ENCODE data around the gene DPYD.
"Not testable (repeated sequence)": the region's sequence is repeated elsewhere in the genome, so short reads cannot be mapped to it uniquely, and the experiment has no call there.

Gene DPYD

DNA sequence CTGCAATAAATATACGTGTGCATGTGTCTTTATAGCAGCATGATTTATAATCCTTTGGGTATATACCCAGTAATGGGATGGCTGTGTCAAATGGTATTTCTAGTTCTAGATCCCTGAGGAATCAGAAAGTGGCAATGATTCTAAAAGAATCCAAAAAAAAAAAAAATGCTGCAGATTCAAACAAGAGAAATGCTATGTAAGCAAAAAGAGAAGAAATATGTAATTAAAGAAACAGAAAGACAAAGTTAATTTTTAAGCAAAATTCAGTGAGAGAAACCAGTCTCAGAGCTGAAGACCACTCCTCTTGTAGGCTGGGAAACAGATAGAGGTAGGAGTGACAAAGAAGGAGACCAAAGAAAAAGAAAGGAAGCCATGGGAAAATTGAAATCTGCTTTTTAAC, 571.0 kb downstream of the DPYD start:
- DNase-seq = not testable (repeated sequence)

DNA sequence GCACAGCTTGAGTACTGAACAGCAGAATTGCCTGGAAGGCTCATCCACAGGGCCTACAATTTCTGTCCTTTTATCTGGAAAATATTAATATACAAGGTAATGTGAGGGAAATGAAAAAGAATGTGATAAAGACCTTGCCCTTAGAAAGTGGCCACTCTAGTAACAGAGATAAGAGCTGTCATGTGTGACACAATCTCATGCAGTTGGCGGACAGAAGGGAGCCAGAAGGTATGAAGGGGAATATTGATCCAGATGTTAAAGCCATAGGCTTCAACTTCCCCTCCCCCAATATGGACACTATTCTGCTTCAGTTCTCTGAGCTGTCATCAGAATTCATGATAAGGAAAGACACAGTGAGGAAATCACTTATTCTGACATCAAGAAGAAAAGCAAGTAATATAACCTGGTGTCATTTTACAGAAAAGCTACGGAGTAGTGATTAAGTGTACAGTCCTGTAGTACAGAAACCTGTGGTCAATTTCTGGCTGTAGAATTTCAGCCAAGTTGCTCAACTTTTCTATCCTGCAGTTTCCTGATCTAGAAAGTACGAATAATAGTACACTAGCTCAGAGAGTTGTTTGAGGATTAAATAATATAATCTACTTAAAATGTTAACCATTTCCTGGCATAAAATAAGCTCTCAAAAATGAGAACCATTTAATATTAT, 572.1 kb downstream of the DPYD start:
- DNase-seq = no peak

DNA sequence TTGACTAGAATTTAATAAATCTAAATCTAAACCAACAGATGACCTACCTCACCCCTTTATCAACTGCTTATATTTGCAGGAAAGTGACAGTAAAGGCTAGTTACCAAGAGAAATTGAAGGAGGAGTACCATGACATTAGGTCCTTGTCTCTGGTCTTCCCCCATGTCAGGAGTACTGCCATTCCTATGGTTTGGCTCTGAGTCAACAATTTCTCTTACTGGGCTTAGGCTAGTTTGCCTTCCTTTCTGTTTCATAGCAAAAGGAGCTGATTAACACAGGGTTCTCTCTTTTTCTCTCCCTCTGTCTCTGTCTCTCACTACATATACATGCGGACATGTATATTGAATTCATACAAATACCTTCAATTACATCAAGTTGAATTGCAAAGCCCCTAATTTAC, 579.9 kb downstream of the DPYD start:
- DNase-seq = no peak

DNA sequence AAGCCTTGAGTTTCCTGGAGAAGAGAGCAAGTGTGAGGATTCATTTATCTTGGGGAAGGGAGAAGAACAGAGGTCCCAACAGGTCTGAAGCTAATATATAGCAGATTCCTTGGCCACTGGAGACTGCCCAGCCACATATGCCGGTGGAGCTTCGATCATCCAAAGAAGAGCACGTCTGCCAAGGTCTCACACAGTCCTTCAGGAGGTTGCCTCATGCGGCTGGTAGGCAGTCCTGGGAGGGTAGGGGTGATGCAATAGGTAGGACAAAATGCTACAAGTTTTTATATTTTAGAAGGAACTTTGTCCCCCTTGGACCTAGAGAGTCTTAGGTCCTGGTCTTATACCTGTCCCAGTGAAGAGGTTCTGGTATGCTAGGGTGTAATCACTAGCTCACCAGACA, 582.5 kb downstream of the DPYD start:
- DNase-seq = no peak

DNA sequence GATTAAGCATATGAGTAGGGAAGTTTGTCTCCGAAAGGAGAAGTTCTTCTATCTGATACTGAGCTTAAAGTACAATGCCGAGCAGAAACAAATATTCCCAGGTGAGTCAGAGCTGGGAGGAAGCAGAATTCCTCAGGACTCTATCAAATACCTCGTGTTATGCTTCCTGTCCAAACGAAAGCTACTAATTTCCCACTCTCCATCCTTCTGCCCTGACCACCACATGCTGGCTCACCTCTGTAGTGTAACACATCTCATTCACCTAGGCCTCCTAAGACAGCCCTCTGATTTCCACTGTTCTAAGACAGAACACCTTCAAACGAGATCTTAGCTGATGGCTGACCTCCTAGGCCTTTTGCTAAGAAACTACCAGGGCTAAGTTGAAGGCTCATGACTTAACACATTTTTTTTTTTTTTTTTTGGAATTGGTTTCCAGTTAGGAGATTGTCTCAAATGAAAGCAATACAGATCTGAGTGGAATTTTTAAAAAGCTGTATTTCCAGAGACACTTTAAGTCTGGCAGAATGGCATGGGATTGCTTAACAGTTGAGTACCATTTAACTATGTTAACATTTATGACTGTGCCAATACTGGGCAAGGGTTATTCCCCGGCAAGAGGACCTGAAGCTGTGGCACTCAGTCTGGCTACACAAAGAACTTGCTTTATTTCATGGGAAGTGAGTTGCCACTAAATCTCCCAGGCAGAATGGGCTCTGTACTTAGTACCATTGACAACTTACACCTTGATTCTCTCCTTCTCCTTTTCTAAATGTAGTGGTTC, 583.4 kb downstream of the DPYD start:
- no peak for DNase-seq

DNA sequence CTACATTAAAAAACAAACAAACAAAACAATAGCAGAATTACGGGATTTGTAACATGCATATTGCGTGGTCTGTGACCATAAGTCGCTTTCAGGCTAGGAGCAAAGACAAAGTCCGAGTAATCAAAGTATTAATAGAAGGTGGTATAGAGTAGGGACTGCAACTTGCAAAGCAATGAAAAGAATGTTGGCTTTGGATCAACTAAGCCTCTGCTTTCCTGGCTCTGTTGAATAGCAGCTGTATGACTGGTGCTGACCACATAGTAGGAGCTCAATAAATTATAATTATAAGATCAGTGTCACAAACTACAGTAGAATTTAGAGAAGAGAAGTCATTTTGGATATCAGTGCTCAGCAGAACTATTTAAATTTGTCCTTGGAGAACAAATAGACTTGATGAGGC, 586.4 kb downstream of the DPYD start:
- no peak for DNase-seq

DNA sequence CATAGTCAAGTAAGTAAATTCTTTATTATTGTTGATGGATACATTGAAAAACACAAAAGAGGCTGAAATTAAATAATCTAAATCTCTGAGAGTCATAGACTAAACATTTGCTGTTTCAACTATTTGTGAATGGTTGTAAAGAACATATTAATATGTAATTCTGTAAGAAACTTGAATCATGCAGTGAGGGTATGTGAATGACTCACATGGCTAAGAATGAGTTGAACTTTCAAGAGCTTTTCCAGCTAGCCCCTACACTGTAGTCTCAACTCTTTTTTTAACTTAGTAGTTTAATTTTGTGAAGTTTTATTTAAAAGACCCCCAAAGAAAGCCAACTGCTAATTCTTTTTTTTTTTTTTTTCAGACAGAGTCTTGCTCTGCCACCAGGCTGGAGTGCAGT, 588.1 kb downstream of the DPYD start:
- DNase-seq = no peak

DNA sequence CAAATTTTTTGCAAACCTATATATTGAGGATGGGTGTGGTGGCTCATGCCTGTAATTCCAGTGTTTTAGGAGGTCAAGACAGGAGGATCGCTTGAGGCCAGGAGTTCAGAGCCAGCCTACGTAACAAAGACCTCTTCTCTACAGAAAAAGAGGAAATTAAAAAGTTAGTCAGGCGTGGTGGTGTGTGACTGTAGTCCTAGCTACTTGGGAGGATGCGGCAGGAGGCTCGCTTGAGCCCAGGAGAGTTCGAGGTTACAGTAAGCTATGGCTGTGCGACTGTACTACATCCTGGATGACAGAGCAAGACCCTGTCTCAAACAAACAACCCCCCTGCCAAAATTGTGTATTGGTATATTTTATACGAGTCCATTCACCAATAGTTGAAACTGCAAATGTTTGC, 589.7 kb downstream of the DPYD start:
- DNase-seq = no peak

DNA sequence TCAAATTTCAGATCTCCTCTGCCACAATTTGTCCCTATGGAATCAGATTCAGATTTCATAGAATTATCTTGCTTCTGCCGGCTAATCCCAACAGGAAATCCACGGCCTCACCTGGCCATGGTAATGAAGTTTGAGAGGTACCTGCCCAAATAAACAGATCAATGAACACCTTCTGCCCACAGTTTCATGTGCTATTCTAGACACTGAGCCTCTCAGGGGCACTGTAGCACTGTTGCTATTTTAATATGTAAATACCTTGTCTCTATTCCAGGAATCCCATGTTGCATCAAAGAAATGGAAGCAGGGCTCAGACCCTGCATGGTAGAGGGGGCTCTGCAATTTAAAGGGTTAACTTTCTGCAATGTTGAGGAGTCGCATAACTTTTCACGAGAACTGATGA, 606.1 kb downstream of the DPYD start:
- DNase-seq = peak; percentile 60

DNA sequence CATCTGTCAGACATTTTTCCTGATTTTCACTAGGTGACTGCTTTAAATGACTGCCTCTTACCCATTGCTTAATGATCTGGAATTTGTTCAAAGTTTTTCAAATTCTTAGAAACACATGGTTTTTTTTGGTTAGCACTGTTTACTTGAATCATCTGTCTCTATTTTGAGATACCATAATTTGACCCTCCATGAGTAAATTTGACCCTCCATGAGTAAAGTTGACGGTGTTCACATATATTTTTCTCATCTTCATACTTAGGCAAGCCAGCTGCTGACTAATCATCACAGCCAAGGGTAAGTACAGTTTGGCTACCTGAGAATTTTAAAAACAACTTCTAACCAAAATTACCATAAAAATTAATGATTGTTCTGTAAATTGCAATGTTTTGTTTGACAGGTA, 612.7 kb downstream of the DPYD start:
- DNase-seq = no peak

DNA sequence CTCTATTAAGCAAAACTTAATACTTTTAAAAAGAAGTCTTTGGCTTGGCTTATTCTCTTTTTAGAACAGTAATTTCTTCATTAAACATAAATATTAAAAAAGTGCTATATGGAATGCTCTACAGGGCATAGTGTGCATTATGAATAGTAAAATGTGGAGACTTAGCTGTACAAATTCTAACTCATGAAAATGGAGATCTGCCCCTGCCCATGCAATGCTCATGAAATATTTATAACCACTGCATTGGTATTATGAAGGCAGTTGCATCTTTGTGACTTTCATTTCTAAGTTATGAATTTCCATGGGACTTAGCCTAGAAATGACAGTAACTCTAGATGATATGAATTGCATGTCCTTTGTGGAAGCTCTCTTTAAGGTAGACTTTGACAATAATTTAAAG, 613.3 kb downstream of the DPYD start:
- DNase-seq = no peak

DNA sequence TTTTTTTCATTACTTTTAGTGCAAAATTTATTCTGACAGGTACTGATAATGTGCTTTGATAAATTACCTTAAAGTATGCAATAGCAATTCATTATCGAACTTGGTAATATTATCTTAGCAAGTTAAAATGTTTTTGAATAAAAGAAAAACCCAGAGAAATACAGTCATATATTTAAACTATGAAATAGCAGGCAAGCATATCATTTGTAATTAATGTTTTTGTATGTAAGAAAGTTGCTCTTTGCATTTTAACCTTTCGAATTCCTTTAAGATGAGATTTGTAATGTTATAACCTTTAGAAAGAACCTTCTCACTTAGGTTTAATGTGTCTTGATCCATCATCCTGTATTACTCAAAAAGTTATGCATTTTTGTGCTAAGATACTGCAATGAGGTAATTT, 613.7 kb downstream of the DPYD start:
- no peak for DNase-seq

DNA sequence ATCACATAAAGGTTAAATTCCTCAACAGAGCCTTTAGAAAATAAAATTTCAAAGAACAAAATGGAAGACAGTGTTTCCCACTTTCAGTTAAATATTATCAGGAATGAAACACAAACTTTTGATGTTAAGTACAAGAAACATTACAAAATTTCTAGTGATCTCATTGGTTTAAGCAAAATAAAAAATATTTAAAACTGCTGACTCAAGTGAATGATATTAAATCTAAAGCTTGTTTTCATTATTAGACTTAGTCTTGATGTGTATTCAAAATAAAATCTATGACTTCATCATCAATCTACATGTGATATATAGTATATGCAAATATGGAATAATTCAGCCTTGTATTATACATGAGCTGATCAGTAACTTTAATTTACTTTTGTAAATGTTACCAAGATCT, 614.3 kb downstream of the DPYD start:
- no peak for DNase-seq

DNA sequence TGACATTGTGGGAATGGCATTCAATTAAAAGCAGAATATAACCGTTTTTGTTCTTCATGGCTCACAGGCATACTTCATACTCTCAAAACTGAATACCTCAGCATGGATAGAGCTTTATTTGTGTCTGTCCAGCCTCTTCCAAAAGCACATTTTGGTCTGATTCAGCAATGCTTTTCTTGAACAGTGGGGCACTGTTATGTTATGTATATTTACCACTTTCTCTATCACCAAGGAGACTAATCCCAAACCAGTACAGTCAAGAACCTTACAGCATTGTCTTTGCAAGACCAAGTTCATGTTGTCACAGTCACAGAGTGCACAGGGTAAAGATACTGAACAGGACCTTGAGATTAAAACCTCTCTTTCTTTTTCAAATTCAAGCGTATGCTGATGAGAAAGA, 616.5 kb downstream of the DPYD start:
- DNase-seq = no peak

DNA sequence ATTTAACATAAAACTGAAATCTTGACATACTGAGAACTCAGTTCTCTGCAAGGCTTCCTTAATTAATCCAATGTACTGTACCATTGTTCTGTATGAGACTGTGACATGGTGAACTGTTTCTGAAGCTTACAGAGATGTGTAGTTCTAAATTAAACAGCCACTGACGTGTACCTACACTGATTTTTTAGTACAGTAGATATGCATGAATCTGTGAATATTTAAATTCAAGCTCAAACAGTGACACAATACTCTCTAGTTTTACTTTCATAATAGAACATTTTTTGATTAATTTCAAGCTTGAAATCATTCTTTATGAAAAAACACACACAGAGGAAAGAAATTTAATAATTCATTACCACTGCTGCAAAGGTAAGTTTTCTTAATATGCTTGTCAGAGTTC, 621.9 kb downstream of the DPYD start:
- DNase-seq = no peak

DNA sequence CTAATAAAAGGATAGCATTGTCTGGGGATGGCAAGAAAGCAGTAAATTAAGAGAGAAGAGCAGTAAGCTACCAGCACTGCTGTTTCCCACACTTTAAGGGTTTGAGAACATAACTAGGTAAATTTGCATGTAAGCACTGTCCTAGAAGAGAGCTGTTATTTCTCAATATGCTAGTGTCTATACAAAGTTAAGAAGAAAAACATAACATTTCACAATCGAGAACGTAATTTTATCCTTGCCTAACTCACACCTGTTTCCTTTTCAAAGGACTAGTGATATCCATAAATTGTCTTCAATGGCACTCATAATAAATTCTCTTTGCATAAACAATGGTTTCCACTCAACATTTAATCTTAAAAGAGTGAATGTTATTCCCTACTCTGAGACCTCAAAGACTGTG, 623.2 kb downstream of the DPYD start:
- DNase-seq = no peak

DNA sequence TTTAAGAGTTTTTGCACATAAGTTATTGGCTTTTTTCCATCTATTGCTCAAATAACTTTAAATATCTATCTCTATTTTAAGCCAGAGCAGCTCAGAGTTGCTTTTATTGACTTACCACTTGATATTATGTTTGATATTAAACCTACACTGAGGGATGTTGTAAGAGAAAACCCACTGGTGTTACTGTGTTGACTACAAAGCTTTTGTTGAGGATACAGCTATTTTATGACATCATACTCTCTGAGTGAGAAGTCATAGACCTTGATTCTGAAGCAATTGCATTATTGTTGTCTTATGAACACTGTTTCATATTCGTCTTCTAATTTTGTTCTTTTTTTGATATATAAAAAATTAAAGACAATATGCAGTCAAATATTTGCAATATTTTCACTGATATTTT, 638.9 kb downstream of the DPYD start:
- DNase-seq = no peak

DNA sequence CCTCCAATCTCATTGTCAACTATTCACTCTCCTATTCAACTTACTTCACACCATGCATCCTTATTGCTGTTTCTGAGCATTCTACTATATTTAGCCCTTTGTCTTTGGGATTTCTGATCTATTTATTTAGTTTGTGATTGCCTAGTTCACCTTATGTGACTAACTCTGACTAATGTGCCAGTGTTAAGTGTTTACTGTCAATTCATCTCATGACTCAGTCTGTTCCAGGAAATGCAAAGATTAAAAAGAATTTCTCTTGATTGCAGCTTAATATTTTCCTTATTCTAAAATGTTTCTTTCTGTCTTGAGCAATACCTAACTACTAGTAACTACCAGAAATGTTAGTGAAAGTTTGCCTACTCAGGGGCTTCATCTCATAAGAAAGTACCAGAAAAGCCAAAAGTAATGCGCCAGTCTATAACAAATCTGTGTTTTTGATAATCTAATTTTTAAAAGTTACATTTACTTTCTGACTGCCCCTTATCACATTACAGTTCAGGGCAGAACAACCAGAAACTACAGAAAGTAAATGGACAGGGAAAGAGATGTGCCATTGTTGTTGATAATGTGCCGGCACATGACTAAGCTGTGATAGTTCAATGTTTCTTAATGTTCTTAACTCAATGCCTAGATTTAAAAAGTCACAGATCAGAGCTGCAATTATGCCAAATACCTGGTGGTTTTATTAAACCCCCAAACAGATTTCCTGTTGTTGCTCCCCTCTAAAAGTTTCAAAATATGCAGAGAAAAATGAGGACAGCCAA, 642.8 kb downstream of the DPYD start:
- no peak for DNase-seq

DNA sequence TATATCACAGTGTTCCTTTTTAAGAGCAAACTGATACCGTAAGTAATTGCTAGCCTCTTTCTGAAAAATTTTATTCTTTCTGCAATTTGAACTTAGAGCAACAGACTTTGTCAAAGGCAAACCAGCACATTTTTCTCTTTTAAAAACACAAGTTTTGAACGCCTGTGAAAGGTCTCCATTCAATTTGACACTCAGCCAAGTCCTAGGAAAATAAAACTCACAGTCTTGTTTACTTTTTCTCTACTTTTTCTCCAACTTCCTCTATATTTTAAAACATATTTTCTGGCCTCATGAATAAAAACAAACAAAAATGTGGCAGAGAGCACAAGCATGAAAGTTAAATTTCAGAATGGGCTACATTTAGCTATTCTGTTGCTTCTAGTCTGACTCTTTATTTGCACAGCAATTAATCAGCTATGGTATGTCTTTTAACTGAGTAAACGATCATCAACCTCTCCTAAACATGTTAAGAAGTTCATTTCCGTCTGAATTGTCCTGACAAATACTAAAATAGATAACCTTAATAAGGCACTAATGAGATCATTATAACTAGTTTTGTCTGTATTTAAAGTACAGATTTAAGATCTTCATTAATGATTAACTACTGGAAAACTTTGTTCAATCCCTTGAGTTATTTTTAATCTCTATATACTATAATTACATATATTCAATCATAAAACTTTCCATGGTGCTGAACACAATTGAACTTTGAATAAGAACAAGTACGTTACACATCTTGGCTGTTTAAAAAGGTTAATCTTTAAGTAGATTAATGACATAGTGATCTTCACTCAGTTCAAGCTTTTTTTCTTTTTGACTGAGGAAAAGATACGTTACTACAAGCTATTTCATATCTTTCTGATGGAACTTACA, 648.7 kb downstream of the DPYD start:
- no peak for DNase-seq

DNA sequence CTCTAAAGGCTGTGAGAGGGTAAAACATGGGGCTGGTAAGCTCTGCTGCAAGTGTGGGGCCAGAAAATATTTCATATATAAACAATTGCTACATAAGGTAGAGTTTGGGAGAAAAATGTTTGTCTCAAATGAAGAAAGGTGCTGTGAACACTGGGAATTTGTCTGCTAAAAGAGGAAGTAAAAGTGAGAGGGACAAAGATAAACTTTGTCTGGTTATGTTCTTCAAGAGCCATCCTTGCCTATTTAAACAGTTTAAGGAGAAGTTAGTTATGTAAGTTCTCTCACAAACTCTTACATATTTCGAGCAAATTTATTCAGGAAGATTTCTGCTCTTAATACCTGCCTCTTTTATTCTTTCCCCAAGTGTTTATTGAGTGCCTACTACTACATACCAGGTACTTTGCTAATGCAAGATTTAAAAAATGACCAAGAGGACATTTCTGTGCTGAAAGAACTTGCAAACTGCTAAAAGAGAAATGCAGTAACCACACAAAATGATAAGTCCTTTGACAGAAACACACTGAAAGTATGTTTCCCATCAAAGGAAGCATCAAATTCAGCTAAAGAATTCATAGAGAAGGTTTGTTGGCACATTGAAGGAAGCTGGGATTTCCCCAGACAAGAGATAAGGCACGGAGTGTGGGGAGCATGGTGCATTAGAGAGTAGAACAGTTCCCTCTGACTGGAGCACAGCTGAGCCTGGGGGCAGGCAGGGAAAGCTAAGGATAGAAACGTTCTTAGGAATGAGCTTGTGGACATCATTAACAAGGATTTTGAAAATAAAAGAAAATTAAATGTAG, 650.1 kb downstream of the DPYD start:
- no peak for DNase-seq

DNA sequence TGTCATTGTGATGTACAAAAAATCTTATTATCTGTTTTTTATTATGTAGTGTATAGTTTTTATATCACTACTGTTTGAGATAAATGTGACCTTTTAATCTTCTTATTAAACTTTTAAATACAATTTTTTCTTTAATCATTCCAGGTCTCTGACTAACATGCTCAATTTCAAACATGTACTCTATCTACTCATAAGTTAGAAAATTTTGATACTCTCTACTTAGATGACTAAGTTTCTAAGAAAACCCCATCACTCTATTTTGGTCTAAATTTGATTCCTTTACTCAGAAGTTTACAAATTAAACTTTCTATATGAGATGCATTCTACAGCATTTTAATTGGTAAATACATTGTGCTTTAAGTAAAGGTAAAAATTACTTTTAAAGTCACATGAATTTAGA, 655.2 kb downstream of the DPYD start:
- DNase-seq = no peak

DNA sequence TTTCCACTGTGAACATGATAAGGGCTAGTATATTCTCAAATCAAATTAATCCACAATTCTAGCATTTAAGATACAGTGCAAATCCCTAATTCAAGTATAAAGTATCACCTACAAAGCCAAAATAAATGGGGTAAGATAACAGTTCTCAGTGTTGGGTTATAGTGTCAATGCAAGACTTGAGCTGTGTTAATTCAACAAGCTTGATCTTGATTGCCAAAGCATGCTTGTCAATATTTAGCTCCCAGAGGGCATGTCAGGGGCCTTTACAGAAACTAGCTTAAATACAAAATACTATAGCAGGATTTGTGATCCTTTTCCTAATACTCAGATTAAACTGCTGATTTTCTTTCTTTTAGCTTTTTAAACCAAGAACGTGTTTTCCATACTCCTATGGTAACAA, 658.0 kb downstream of the DPYD start:
- DNase-seq = no peak
